Liver (tissue), 9 donors: Measurements from ENCODE around the gene PDILT. TPM values are rescaled to one million over a fixed set of nuclear protein-coding genes. Genes with fewer than 3 reads are reported as not detected.

ENCODE experiments used
- DNase-seq: peaks from one replicate; pipeline ENCODE4 v3.0.0-alpha.2; 2017; ENCODE audit warnings: low spot score
- H3K27ac ChIP-seq, 2 donors: one replicate each; pipeline ENCODE4 v1.7.0; 2013; ENCODE audit warnings: inconsistent platforms in 2 of 2, low read length in 2 of 2, control low read depth in 1 of 2, low read depth in 1 of 2, mild to moderate bottlenecking in 1 of 2
- H3K27me3 ChIP-seq, 4 donors: one replicate each; pipeline versions ENCODE4 v1.6.1 to v1.7.0; 2013; ENCODE audit warnings: low read length in 3 of 4, inconsistent platforms in 1 of 4, mild to moderate bottlenecking in 1 of 4, moderate library complexity in 1 of 4; ENCODE audit not compliant: control insufficient read depth in 4 of 4, insufficient read depth in 4 of 4
- H3K36me3 ChIP-seq, 4 donors: one replicate each; pipeline versions ENCODE4 v1.6.1 to v1.7.0; 2013; ENCODE audit warnings: low read length in 3 of 4, mild to moderate bottlenecking in 3 of 4, low read depth in 1 of 4, moderate library complexity in 1 of 4; ENCODE audit not compliant: control insufficient read depth in 4 of 4, insufficient read depth in 3 of 4
- H3K4me1 ChIP-seq, 4 donors: one replicate each; pipeline versions ENCODE4 v1.6.1 to v1.7.0; 2013; ENCODE audit warnings: low read length in 3 of 4, mild to moderate bottlenecking in 3 of 4, moderate library complexity in 1 of 4; ENCODE audit not compliant: control insufficient read depth in 4 of 4, insufficient read depth in 4 of 4
- H3K4me3 ChIP-seq, 3 donors: one replicate each; pipeline versions ENCODE4 v1.6.1 to v1.7.0; 2013; ENCODE audit warnings: low read length in 3 of 3, control low read depth in 1 of 3, low read depth in 1 of 3, mild to moderate bottlenecking in 1 of 3
- H3K9ac ChIP-seq, 2 donors: one replicate each; pipeline ENCODE4 v1.7.0; 2013; ENCODE audit warnings: low read length in 2 of 2, mild to moderate bottlenecking in 2 of 2, moderate library complexity in 2 of 2, control low read depth in 1 of 2, low read depth in 1 of 2
- H3K9me3 ChIP-seq, 4 donors: one replicate each; pipeline versions ENCODE4 v1.6.1 to v1.7.0; 2013; ENCODE audit warnings: low read length in 3 of 4; ENCODE audit not compliant: control insufficient read depth in 4 of 4
- ATF3 ChIP-seq: IDR thresholded peaks from 2 replicates; pipeline ENCODE4 v1.6.1; 2016; ENCODE audit warnings: antibody characterized with exemption
- EGR1 ChIP-seq, 2 donors: IDR thresholded peaks; 2 replicates each; pipeline ENCODE4 v1.6.1; 2016 to 2018; ENCODE audit warnings: antibody characterized with exemption in 2 of 2, low read depth in 2 of 2
- FOXA2 ChIP-seq: IDR thresholded peaks from 2 replicates; pipeline ENCODE4 v1.6.1; 2016; ENCODE audit warnings: antibody characterized with exemption
- GABPA ChIP-seq, 2 donors: IDR thresholded peaks in 1 of 2; conservative IDR thresholded peaks in 1 of 2; 2 replicates each; pipeline ENCODE4 v1.6.1; 2016; ENCODE audit warnings: antibody characterized with exemption in 2 of 2, mild to moderate bottlenecking in 1 of 2, moderate library complexity in 1 of 2
- HNF4A ChIP-seq, 2 donors: conservative IDR thresholded peaks; 2 replicates each; pipeline ENCODE4 v1.6.1; 2016; ENCODE audit warnings: antibody characterized with exemption in 2 of 2, mild to moderate bottlenecking in 2 of 2
- HNF4G ChIP-seq: IDR thresholded peaks from 2 replicates; pipeline ENCODE4 v1.6.1; 2016; ENCODE audit warnings: antibody characterized with exemption
- JUND ChIP-seq, 2 donors: IDR thresholded peaks; 2 replicates each; pipeline ENCODE4 v1.6.1; 2016; ENCODE audit warnings: antibody characterized with exemption in 2 of 2
- MAX ChIP-seq: IDR thresholded peaks from 2 replicates; pipeline ENCODE4 v1.6.1; 2016; ENCODE audit warnings: antibody characterized with exemption
- NR2F2 ChIP-seq: IDR thresholded peaks from 2 replicates; pipeline ENCODE4 v1.6.1; 2016; ENCODE audit warnings: antibody characterized with exemption
- RAD21 ChIP-seq, 2 donors: IDR thresholded peaks; 2 replicates each; pipeline ENCODE4 v1.6.1; 2016; ENCODE audit warnings: antibody characterized with exemption in 2 of 2, mild to moderate bottlenecking in 2 of 2
- REST ChIP-seq: IDR thresholded peaks from 2 replicates; pipeline ENCODE4 v1.6.1; 2016; ENCODE audit warnings: antibody characterized with exemption, mild to moderate bottlenecking
- RXRA ChIP-seq, 2 donors: IDR thresholded peaks; 2 replicates each; pipeline ENCODE4 v1.6.1; 2017 to 2018; ENCODE audit warnings: antibody characterized with exemption in 2 of 2, mild to moderate bottlenecking in 1 of 2
- SP1 ChIP-seq: IDR thresholded peaks from 2 replicates; pipeline ENCODE4 v1.6.1; 2018; ENCODE audit warnings: antibody characterized with exemption, mild to moderate bottlenecking
- TAF1 ChIP-seq: conservative IDR thresholded peaks from 2 replicates; pipeline ENCODE4 v1.6.1; 2016; ENCODE audit warnings: antibody characterized with exemption, mild to moderate bottlenecking
- YY1 ChIP-seq: IDR thresholded peaks from 2 replicates; pipeline ENCODE4 v1.6.1; 2016; ENCODE audit warnings: antibody characterized with exemption, mild to moderate bottlenecking
- ZBTB33 ChIP-seq: IDR thresholded peaks from 2 replicates; pipeline ENCODE4 v1.6.1; 2016; ENCODE audit warnings: antibody characterized with exemption
- WGBS: extraction: QIAGEN DNeasy Blood & Tissue Kit; methylation state at CpG from one replicate; pipeline ENCODE4 v1.1.7; 2013; 5-methylcytosine and 5-hydroxymethylcytosine counted together
- polyA plus RNA-seq, 2 donors: library from polyadenylated mRNA; stranded (reverse) in 1 of 2; unstranded in 1 of 2; fragments of 200-250 nt in 1 of 2; fragments of >200 nt in 1 of 2; fragmentation: Nextera tagmentation in 1 of 2; extraction: Ambion mirVana in 1 of 2; gene quantifications; one replicate each; pipeline versions ENCODE4 v1.2.1 to v1.2.3, GENCODE V29; 2013 to 2015
- total RNA-seq, 2 donors: library from RNA; depleted of rRNA; stranded (reverse); fragments of >200 nt; gene quantifications; one replicate each; pipeline ENCODE4 v1.2.3, GENCODE V29; 2014
- donor health status: healthy.
- donor health status: healthy.
- donor health status: healthy.
- donor health status: healthy.
- donor health status: healthy.

Gene PDILT
- total and polyA plus RNA-seq, 4 donors: not detected

- WGBS: 36% methylated on average over 5 of the region's 5 CpGs
- Histone ChIP-seq H3K9ac (no peak overlapping the region), H3K9me3 (no peaks in the 10 kb centered on the region), H3K4me1 (no peaks in the 10 kb centered on the region), H3K27ac (no peak overlapping the region), H3K4me3 (no peak overlapping the region), H3K27me3 (no peaks in the 10 kb centered on the region), H3K36me3 (no peaks in the 10 kb centered on the region)
- TF ChIP-seq YY1 (no peak), MAX (no peak), NR2F2 (no peak), ZBTB33 (no peak), JUND (IDR thresholded peaks at IDR 0.05) (no peak), REST (no peak), RAD21 (IDR thresholded peaks at IDR 0.05) (no peak)
- no peak for DNase-seq
These were observed 27.4 kb downstream of the PDILT start for GRCh38 chr16:20377181-20377580.

GRCh38 chr16:20372701-20373100, 31.8 kb downstream of the PDILT start:
- no peak overlapping the region for H3K27ac ChIP-seq
- H3K4me1 ChIP-seq: no peaks in the 10 kb centered on the region
- H3K9me3 ChIP-seq: no peaks in the 10 kb centered on the region
- 86% methylated on average over 5 of the region's 5 CpGs for WGBS
- no peak for TF ChIP-seq FOXA2
- TF ChIP-seq RXRA (IDR thresholded peaks at IDR 0.05): no peak
- TF ChIP-seq RAD21 (IDR thresholded peaks at IDR 0.05): no peak
- TF ChIP-seq YY1: no peak
- TF ChIP-seq TAF1: no peak
- TF ChIP-seq HNF4A (conservative IDR thresholded peaks at IDR 0.05): no peak
- no peak for TF ChIP-seq ATF3
- TF ChIP-seq REST: no peak
- no peak for TF ChIP-seq SP1
- no peak for TF ChIP-seq EGR1 (IDR thresholded peaks at IDR 0.05; ENCODE audit: low read depth in 2 of 2)
- no peak for TF ChIP-seq NR2F2
- TF ChIP-seq JUND (IDR thresholded peaks at IDR 0.05): no peak
- TF ChIP-seq HNF4G: no peak
- TF ChIP-seq MAX: no peak
- no peak for TF ChIP-seq GABPA (IDR thresholded peaks at IDR 0.05 in 1 of 2, conservative IDR thresholded peaks at IDR 0.05 in 1 of 2)
- DNase-seq: no peak
- H3K9ac ChIP-seq: no peak overlapping the region
- no peak overlapping the region for H3K4me3 ChIP-seq
- no peaks in the 10 kb centered on the region for H3K27me3 ChIP-seq
- H3K36me3 ChIP-seq: no peaks in the 10 kb centered on the region
